Panc1 (cell line): ENCODE results near the gene SFXN3.

Source experiments
- CTCF ChIP-seq: fragments of 450-650 bp; IDR thresholded peaks from 2 replicates; pipeline ENCODE4 v1.5.1; 2017; ENCODE audit warnings: mild to moderate bottlenecking
- POLR2AphosphoS5 ChIP-seq: IDR thresholded peaks from 2 replicates; pipeline ENCODE4 v1.6.1; 2012; ENCODE audit warnings: mild to moderate bottlenecking, low read depth, low read length, moderate library complexity
- REST ChIP-seq, 2 experiments: IDR thresholded peaks; 2 replicates each; pipeline ENCODE4 v1.6.1; 2011 to 2012; ENCODE audit warnings: low read depth in 2 of 2, control low read depth in 1 of 2, low read length in 1 of 2, mild to moderate bottlenecking in 1 of 2, moderate library complexity in 1 of 2; ENCODE audit not compliant: insufficient read depth in 1 of 2

GRCh38 chr10:101054351-101054750 is 23.3 kb downstream of the SFXN3 start:
- TF ChIP-seq CTCF (no peak), POLR2AphosphoS5 (no peak), REST (IDR thresholded peaks at IDR 0.05; ENCODE audit: insufficient read depth in 1 of 2, low read depth in 2 of 2, low read length in 1 of 2) (no peak)
